Neural progenitor cell (in vitro differentiated cells): ENCODE measurements around the gene LASP1NB.
A peak's percentile ranks its signal among the peaks of the same experiment; 100 is the strongest.

ENCODE experiments used
- DNase-seq: peaks from one replicate; pipeline ENCODE4 v3.0.0-alpha.2; 2016; ENCODE audit warnings: low spot score
- H2AFZ ChIP-seq: fragments of 200-600 bp; sonication (generic); replicated peaks from 2 replicates; pipeline ENCODE4 v1.6.1; 2016; ENCODE audit warnings: antibody characterized with exemption
- H3F3A ChIP-seq: fragments of 200-600 bp; sonication (generic); 2 replicates; pipeline ENCODE4 v1.6.1; 2016; ENCODE audit warnings: antibody characterized with exemption, low read depth
- H3K27ac ChIP-seq: fragments of 200-600 bp; sonication (generic); 2 replicates; pipeline ENCODE4 v1.5.1; 2016; ENCODE audit warnings: mild to moderate bottlenecking
- H3K27me3 ChIP-seq: fragments of 200-600 bp; sonication (generic); 2 replicates; pipeline ENCODE4 v1.6.1; 2016; ENCODE audit warnings: mild to moderate bottlenecking, moderate library complexity
- H3K36me3 ChIP-seq: fragments of 200-600 bp; sonication (generic); 2 replicates; pipeline ENCODE4 v1.5.1; 2016
- H3K4me1 ChIP-seq: fragments of 200-600 bp; sonication (generic); 2 replicates; pipeline ENCODE4 v1.6.1; 2016; ENCODE audit warnings: mixed run types
- H3K4me2 ChIP-seq: fragments of 200-600 bp; sonication (generic); 2 replicates; pipeline ENCODE4 v1.6.1; 2016
- H3K4me3 ChIP-seq: fragments of 200-600 bp; sonication (generic); 2 replicates; pipeline ENCODE4 v1.5.1; 2016
- H3K79me2 ChIP-seq: fragments of 200-600 bp; sonication (generic); 2 replicates; pipeline ENCODE4 v1.6.1; 2016; ENCODE audit warnings: low read depth
- H3K9ac ChIP-seq: fragments of 200-600 bp; sonication (generic); 2 replicates; pipeline ENCODE4 v1.6.1; 2016
- H3K9me3 ChIP-seq: fragments of 200-600 bp; sonication (generic); 2 replicates; pipeline ENCODE4 v1.5.1; 2016; ENCODE audit warnings: low read depth
- H4K20me1 ChIP-seq: fragments of 200-600 bp; sonication (generic); 2 replicates; pipeline ENCODE4 v1.6.1; 2016; ENCODE audit warnings: low read depth
- H3K27ac Mint-ChIP-seq: 3 replicates; pipeline ENCODE4 v1.8.0; 2021; ENCODE audit warnings: mixed read lengths
- H3K27me3 Mint-ChIP-seq: 2 replicates; pipeline ENCODE4 v1.8.0; 2022; ENCODE audit warnings: low read depth, mild to moderate bottlenecking, inconsistent platforms, moderate library complexity, mixed read lengths; ENCODE audit not compliant: insufficient read depth
- H3K36me3 Mint-ChIP-seq: 3 replicates; pipeline ENCODE4 v1.8.0; 2021; ENCODE audit warnings: mixed read lengths
- H3K4me1 Mint-ChIP-seq: 3 replicates; pipeline ENCODE4 v1.8.0; 2021; ENCODE audit warnings: mixed read lengths
- H3K4me3 Mint-ChIP-seq: 3 replicates; pipeline ENCODE4 v1.8.0; 2021; ENCODE audit warnings: mild to moderate bottlenecking, moderate library complexity, mixed read lengths
- H3K9me3 Mint-ChIP-seq: 3 replicates; pipeline ENCODE4 v1.8.0; 2020; ENCODE audit warnings: mixed read lengths
- EZH2 ChIP-seq: fragments of 200-600 bp; sonication (generic); IDR thresholded peaks from 2 replicates; pipeline ENCODE4 v1.6.1; 2017; ENCODE audit warnings: antibody characterized with exemption, mild to moderate bottlenecking, moderate library complexity
- EZH2phosphoT487 ChIP-seq: fragments of 200-600 bp; sonication (generic); IDR thresholded peaks from 2 replicates; pipeline ENCODE4 v1.6.1; 2017; ENCODE audit warnings: antibody characterized with exemption
- TF ChIP-seq, protein P1 (sequence below): fragments of 200-600 bp; sonication (generic); IDR thresholded peaks from 2 replicates; pipeline ENCODE4 v1.5.1; 2017; ENCODE audit warnings: antibody characterized with exemption, mild to moderate bottlenecking

Gene LASP1NB

DNA sequence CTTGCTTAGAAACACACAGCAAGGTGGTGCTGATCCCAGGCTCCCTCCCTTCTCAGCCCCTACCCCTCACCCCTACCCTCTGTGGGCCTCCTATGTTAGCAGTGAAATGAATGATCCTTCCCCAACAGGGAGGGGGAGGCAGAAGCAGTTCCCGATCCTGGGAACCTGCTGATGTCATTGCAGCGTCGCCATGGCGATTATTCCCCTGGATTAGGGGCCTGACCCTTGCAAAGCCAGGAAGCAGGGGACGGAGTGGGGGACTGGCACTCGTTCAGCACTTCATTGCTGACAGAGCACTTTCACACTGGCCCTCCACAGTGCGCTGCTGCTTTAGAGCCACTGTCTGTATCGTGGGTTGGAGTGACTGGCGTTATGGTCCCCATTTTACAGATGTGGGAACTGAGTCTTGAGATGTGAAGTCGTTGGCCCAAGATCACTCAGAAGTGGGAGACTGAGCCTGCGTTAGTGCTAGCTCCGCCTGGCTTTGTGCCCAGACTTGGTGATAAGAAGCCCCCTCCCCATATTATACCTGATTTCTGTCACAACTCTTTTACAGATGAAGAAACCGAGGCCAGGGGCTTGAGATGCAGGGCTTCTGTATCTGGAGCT lies 29.0 kb upstream of the LASP1NB start:
- Histone ChIP-seq H3K9me3 (no peaks in the 10 kb centered on the region), H3K9ac (no peak overlapping the region), H3K27ac (no peak overlapping the region), H3F3A (peaks cover 24% of the 10 kb centered on the region), H3K27me3 (no peaks in the 10 kb centered on the region), H3K4me2 (peak overlapping the region; percentile 49), H4K20me1 (peaks cover 28% of the 10 kb centered on the region), H3K4me1 (peaks cover 47% of the 10 kb centered on the region), H3K79me2 (no peaks in the 10 kb centered on the region), H3K36me3 (no peaks in the 10 kb centered on the region), H3K4me3 (no peak overlapping the region), H2AFZ (no peak overlapping the region)
- H3K4me3 Mint-ChIP-seq: peak overlapping the region; percentile 64
- DNase-seq: peak; percentile 89
- no peaks in the 10 kb centered on the region for H3K9me3 Mint-ChIP-seq
- H3K4me1 Mint-ChIP-seq: peaks cover 66% of the 10 kb centered on the region
- peaks cover 5% of the 10 kb centered on the region for H3K27me3 Mint-ChIP-seq
- peaks cover 10% of the 10 kb centered on the region for H3K36me3 Mint-ChIP-seq
- TF ChIP-seq EZH2phosphoT487 (no peak), EZH2 (no peak)
- TF ChIP-seq, protein P1, sequence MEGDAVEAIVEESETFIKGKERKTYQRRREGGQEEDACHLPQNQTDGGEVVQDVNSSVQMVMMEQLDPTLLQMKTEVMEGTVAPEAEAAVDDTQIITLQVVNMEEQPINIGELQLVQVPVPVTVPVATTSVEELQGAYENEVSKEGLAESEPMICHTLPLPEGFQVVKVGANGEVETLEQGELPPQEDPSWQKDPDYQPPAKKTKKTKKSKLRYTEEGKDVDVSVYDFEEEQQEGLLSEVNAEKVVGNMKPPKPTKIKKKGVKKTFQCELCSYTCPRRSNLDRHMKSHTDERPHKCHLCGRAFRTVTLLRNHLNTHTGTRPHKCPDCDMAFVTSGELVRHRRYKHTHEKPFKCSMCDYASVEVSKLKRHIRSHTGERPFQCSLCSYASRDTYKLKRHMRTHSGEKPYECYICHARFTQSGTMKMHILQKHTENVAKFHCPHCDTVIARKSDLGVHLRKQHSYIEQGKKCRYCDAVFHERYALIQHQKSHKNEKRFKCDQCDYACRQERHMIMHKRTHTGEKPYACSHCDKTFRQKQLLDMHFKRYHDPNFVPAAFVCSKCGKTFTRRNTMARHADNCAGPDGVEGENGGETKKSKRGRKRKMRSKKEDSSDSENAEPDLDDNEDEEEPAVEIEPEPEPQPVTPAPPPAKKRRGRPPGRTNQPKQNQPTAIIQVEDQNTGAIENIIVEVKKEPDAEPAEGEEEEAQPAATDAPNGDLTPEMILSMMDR: no peak
- H3K27ac Mint-ChIP-seq: peak overlapping the region; percentile 93

- TF ChIP-seq EZH2 (no peak), EZH2phosphoT487 (no peak)
- TF ChIP-seq, protein P1: no peak
- Histone ChIP-seq H3F3A (peaks cover 24% of the 10 kb centered on the region), H3K27ac (no peak overlapping the region), H3K4me2 (peak overlapping the region; percentile 49), H3K4me3 (no peak overlapping the region), H3K36me3 (no peaks in the 10 kb centered on the region), H4K20me1 (peaks cover 23% of the 10 kb centered on the region), H2AFZ (no peak overlapping the region), H3K4me1 (peaks cover 47% of the 10 kb centered on the region), H3K9me3 (no peaks in the 10 kb centered on the region), H3K9ac (no peak overlapping the region), H3K27me3 (no peaks in the 10 kb centered on the region), H3K79me2 (no peaks in the 10 kb centered on the region)
- H3K9me3 Mint-ChIP-seq: no peaks in the 10 kb centered on the region
- H3K27me3 Mint-ChIP-seq: peaks cover 5% of the 10 kb centered on the region
- H3K36me3 Mint-ChIP-seq: peaks cover 5% of the 10 kb centered on the region
- H3K27ac Mint-ChIP-seq: peak overlapping the region; percentile 66
- H3K4me3 Mint-ChIP-seq: no peak overlapping the region
- no peak for DNase-seq
- H3K4me1 Mint-ChIP-seq: peaks cover 62% of the 10 kb centered on the region
These were observed 28.2 kb upstream of the LASP1NB start for GRCh38 chr17:38897176-38897575.

DNA sequence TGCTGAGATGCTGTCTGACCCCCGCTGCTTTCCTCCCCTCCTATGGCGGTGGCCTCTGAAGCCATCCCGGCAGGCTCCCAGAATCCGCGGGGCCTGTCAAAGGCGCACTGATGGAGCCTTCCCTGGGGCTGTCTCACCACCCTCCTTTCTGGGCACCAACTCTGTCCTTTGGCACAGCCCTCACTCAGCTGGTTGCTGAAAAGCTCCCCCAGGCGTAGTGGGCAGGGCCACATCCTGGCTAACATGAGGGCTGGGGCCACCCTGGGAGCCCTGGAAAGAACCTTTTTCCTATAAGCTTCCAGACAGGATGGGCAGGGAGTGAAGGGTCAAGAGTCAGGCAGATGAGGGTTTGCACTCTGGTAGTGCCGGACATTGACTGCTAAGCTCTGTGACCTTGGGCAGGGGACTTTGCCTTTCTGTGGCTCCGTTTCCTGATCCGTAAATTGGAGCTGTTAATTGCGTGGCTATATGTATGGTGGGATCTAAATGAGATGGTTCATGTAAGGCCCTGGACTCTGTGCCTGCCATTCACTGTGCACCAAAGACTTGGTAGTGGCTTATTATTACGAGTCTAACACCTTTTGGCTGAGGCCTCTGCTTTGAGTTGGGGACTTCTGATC lies 27.6 kb upstream of the LASP1NB start:
- H3K4me1 ChIP-seq: peaks cover 47% of the 10 kb centered on the region
- Mint-ChIP-seq H3K27me3 (peaks cover 4% of the 10 kb centered on the region), H3K4me3 (no peak overlapping the region), H3K36me3 (peaks cover 5% of the 10 kb centered on the region), H3K4me1 (peaks cover 62% of the 10 kb centered on the region), H3K27ac (peak overlapping the region; percentile 78), H3K9me3 (no peaks in the 10 kb centered on the region)
- peak overlapping the region; percentile 34 for H3K27ac ChIP-seq
- no peaks in the 10 kb centered on the region for H3K9me3 ChIP-seq
- no peak overlapping the region for H3K4me3 ChIP-seq
- H3K79me2 ChIP-seq: no peaks in the 10 kb centered on the region
- H3K36me3 ChIP-seq: no peaks in the 10 kb centered on the region
- DNase-seq: peak; percentile 2
- TF ChIP-seq EZH2 (no peak), EZH2phosphoT487 (no peak)
- no peak overlapping the region for H3K9ac ChIP-seq
- no peaks in the 10 kb centered on the region for H3K27me3 ChIP-seq
- no peak overlapping the region for H3K4me2 ChIP-seq
- H3F3A ChIP-seq: peaks cover 24% of the 10 kb centered on the region
- no peak overlapping the region for H2AFZ ChIP-seq
- peaks cover 23% of the 10 kb centered on the region for H4K20me1 ChIP-seq

- Histone ChIP-seq H3K27ac (no peak overlapping the region), H3K4me3 (no peak overlapping the region), H3K36me3 (no peaks in the 10 kb centered on the region), H3K9me3 (no peaks in the 10 kb centered on the region), H3F3A (peaks cover 24% of the 10 kb centered on the region), H3K4me2 (no peak overlapping the region), H3K27me3 (no peaks in the 10 kb centered on the region), H3K4me1 (peaks cover 44% of the 10 kb centered on the region), H3K79me2 (no peaks in the 10 kb centered on the region), H3K9ac (peak overlapping the region; percentile 8), H2AFZ (no peak overlapping the region), H4K20me1 (peaks cover 21% of the 10 kb centered on the region)
- Mint-ChIP-seq H3K36me3 (peaks cover 5% of the 10 kb centered on the region), H3K27ac (peak overlapping the region; percentile 78), H3K4me1 (peaks cover 60% of the 10 kb centered on the region), H3K27me3 (peaks cover 3% of the 10 kb centered on the region), H3K9me3 (no peaks in the 10 kb centered on the region), H3K4me3 (no peak overlapping the region)
- no peak for DNase-seq
- TF ChIP-seq EZH2: no peak
- TF ChIP-seq, protein P1: no peak
- no peak for TF ChIP-seq EZH2phosphoT487
These were observed 27.1 kb upstream of the LASP1NB start for GRCh38 chr17:38898291-38898679.
